Panc1 (cell line): ENCODE measurements around the gene ITPR3. TPM values are rescaled to one million over a fixed set of nuclear protein-coding genes. Genes with fewer than 3 reads are reported as not detected.

ENCODE experiments used
- ATAC-seq: fragments of 200-7000 bp; cut with Tn5 transposase; 2 replicates; pipeline ENCODE4 v1.9.1; 2020; ENCODE audit warnings: mild to moderate bottlenecking, moderate library complexity
- BruUV-seq: library from RNA; stranded (reverse); fragments of 400-500 nt; replicated peaks from 2 replicates; lab custom pipeline; 2021; lab: Mats Ljungman, UMichigan
- CTCF ChIA-PET: fragments of 300-600 bp; sonication (Branson Sonifier 250); formaldehyde crosslinking; loops from one replicate; lab custom pipeline; 2022; ENCODE audit warnings: antibody characterized with exemption; lab: Charles Lee
- POLR2A ChIA-PET: fragments of 300-600 bp; sonication (Branson Sonifier 250); formaldehyde crosslinking; loops from one replicate; lab custom pipeline; 2022; ENCODE audit warnings: antibody characterized with exemption; lab: Charles Lee
- DNase-seq: peaks from one replicate; pipeline ENCODE4 v3.0.0-alpha.2; 2010; ENCODE audit warnings: low read depth, low spot score
- H3K27ac ChIP-seq: 2 replicates; pipeline ENCODE4 v1.5.1; 2011; ENCODE audit warnings: mild to moderate bottlenecking, low read length, inconsistent platforms
- H3K27me3 ChIP-seq: fragments of 200-500 bp; sonication (Bioruptor generic); 2 replicates; pipeline ENCODE4 v1.6.0; 2014; ENCODE audit warnings: low read length, inconsistent platforms; ENCODE audit not compliant: control insufficient read depth, insufficient read depth
- H3K36me3 ChIP-seq: fragments of 200-500 bp; sonication (Bioruptor generic); 2 replicates; pipeline ENCODE4 v1.5.1; 2014; ENCODE audit warnings: inconsistent platforms, mild to moderate bottlenecking, low read length, moderate library complexity; ENCODE audit not compliant: control insufficient read depth, insufficient read depth
- H3K4me1 ChIP-seq: 2 replicates; pipeline ENCODE4 v1.5.1; 2011; ENCODE audit warnings: inconsistent platforms, mild to moderate bottlenecking, low read length, moderate library complexity; ENCODE audit not compliant: control insufficient read depth, insufficient read depth
- H3K4me3 ChIP-seq, 2 experiments: 2 replicates each; pipeline ENCODE4 v1.5.1; 2011 to 2012; ENCODE audit warnings: low read depth in 2 of 2, low read length in 2 of 2, mild to moderate bottlenecking in 2 of 2, inconsistent platforms in 1 of 2, moderate library complexity in 1 of 2
- H3K9me3 ChIP-seq: fragments of 200-500 bp; sonication (Bioruptor generic); 2 replicates; pipeline ENCODE4 v1.5.1; 2014; ENCODE audit warnings: low read depth, mild to moderate bottlenecking, inconsistent platforms, low read length, moderate library complexity; ENCODE audit not compliant: control insufficient read depth, insufficient read depth
- POLR2AphosphoS5 ChIP-seq: IDR thresholded peaks from 2 replicates; pipeline ENCODE4 v1.6.1; 2012; ENCODE audit warnings: mild to moderate bottlenecking, low read depth, low read length, moderate library complexity
- SIN3A ChIP-seq: IDR thresholded peaks from 2 replicates; pipeline ENCODE4 v1.6.1; 2012; ENCODE audit warnings: low read depth, mild to moderate bottlenecking, low read length, moderate library complexity, borderline replicate concordance; ENCODE audit not compliant: insufficient read depth
- TCF7L2 ChIP-seq: IDR thresholded peaks from 2 replicates; pipeline ENCODE4 v1.6.1; 2011; ENCODE audit warnings: mild to moderate bottlenecking, low read depth, low read length, inconsistent platforms
- in situ Hi-C: cut with HindIII; loops from 2 replicates; pipeline ENCODE4 v1.10.0; 2016; ENCODE audit warnings: low sequenced_read_pairs, low pct_unique_long_range_greater_than_20kb
- intact Hi-C: fragments of 100-400 bp; cut with micrococcal nuclease; formaldehyde crosslinking; loops from one replicate; pipeline ENCODE4 v1.10.0; 2022; ENCODE audit not compliant: unreplicated experiment
- total RNA-seq: library from RNA; stranded (reverse); gene quantifications from one replicate; pipeline ENCODE4 v1.2.1, GENCODE V29; 2021; ENCODE audit not compliant: unreplicated experiment
- TF ChIP-seq, protein P1 (sequence below): fragments of 450-650 bp; IDR thresholded peaks from 2 replicates; pipeline ENCODE4 v1.5.1; 2017; ENCODE audit warnings: mild to moderate bottlenecking
- TF ChIP-seq, protein P2 (sequence below), 2 experiments: IDR thresholded peaks; 2 replicates each; pipeline ENCODE4 v1.6.1; 2011 to 2012; ENCODE audit warnings: low read depth in 2 of 2, control low read depth in 1 of 2, low read length in 1 of 2, mild to moderate bottlenecking in 1 of 2, moderate library complexity in 1 of 2; ENCODE audit not compliant: insufficient read depth in 1 of 2

ITPR3 gene
- total RNA-seq, 1 experiment from 2014 or later, result 65.8 TPM

DNA sequence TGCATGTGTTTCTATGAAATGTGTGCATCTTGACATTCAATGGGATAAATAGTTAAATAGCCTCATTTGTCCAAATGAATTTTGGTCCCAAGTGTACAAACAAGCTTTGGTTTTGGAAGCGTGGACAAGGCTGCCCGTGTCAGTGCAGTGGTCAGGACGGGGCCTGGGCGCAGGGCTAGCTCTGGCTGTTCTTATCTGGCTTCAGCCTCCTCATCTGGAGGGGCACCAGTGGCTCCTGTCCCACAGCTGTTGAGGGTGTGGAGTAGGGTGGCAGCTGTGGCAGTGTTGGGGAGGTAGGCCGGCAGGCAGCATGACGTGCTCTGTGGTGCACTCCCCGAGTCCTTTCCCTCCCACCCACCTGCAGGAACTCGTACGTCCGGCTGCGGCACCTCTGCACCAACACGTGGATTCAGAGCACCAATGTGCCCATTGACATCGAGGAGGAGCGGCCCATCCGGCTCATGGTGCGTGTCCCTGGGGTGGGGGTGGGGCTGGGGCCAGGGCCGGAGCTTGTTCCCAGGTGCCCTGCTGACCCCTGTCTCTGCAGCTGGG lies 43.5 kb downstream of the ITPR3 start:
- Histone ChIP-seq H3K9me3 (no peaks in the 10 kb centered on the region), H3K4me1 (no peaks in the 10 kb centered on the region), H3K36me3 (no peaks in the 10 kb centered on the region), H3K27ac (no peak overlapping the region), H3K27me3 (no peaks in the 10 kb centered on the region), H3K4me3 (no peak overlapping the region)
- in situ Hi-C loops, result no loop called here
- TF ChIP-seq, protein P1, sequence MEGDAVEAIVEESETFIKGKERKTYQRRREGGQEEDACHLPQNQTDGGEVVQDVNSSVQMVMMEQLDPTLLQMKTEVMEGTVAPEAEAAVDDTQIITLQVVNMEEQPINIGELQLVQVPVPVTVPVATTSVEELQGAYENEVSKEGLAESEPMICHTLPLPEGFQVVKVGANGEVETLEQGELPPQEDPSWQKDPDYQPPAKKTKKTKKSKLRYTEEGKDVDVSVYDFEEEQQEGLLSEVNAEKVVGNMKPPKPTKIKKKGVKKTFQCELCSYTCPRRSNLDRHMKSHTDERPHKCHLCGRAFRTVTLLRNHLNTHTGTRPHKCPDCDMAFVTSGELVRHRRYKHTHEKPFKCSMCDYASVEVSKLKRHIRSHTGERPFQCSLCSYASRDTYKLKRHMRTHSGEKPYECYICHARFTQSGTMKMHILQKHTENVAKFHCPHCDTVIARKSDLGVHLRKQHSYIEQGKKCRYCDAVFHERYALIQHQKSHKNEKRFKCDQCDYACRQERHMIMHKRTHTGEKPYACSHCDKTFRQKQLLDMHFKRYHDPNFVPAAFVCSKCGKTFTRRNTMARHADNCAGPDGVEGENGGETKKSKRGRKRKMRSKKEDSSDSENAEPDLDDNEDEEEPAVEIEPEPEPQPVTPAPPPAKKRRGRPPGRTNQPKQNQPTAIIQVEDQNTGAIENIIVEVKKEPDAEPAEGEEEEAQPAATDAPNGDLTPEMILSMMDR, result no peak
- TF ChIP-seq, protein P2, sequence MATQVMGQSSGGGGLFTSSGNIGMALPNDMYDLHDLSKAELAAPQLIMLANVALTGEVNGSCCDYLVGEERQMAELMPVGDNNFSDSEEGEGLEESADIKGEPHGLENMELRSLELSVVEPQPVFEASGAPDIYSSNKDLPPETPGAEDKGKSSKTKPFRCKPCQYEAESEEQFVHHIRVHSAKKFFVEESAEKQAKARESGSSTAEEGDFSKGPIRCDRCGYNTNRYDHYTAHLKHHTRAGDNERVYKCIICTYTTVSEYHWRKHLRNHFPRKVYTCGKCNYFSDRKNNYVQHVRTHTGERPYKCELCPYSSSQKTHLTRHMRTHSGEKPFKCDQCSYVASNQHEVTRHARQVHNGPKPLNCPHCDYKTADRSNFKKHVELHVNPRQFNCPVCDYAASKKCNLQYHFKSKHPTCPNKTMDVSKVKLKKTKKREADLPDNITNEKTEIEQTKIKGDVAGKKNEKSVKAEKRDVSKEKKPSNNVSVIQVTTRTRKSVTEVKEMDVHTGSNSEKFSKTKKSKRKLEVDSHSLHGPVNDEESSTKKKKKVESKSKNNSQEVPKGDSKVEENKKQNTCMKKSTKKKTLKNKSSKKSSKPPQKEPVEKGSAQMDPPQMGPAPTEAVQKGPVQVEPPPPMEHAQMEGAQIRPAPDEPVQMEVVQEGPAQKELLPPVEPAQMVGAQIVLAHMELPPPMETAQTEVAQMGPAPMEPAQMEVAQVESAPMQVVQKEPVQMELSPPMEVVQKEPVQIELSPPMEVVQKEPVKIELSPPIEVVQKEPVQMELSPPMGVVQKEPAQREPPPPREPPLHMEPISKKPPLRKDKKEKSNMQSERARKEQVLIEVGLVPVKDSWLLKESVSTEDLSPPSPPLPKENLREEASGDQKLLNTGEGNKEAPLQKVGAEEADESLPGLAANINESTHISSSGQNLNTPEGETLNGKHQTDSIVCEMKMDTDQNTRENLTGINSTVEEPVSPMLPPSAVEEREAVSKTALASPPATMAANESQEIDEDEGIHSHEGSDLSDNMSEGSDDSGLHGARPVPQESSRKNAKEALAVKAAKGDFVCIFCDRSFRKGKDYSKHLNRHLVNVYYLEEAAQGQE (IDR thresholded peaks at IDR 0.05; ENCODE audit: insufficient read depth in 1 of 2, low read depth in 2 of 2, low read length in 1 of 2), result no peak
- TF ChIP-seq SIN3A (no peak), POLR2AphosphoS5 (no peak), TCF7L2 (no peak)
- intact Hi-C loops, result no loop called here
- ChIA-PET POLR2A (interaction anchor here (0.5 kb wide), 1 partner anchor 280 kb away, joined by 5 read pairs; no protein-coding TSS in a partner anchor), CTCF (no interaction called here)
- no peak for ATAC-seq
- BruUV-seq, result no TSS peak
- no peak for DNase-seq

DNA sequence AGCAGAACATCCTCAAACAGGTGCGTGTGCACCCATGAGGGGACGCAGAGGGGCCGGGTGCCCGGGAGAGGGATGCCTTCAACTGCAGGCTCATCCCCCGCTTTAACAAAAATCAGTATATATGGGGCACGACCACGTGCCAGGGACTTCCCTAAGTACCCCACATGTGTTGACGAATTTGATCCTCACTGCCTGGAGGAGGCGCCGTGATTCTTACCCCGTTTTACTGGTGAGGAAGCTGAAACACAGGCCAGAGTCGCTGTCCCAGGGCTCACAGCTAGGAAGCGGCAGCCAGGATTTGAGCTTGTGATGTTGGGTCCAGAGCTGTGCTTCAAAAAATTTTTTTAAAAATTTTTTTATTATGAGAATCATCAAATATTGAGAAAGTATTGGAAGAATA lies 44.8 kb downstream of the ITPR3 start:
- Histone ChIP-seq H3K9me3 (no peaks in the 10 kb centered on the region), H3K36me3 (no peaks in the 10 kb centered on the region; the same call in 1 of the 2 replicates), H3K27ac (no peak overlapping the region), H3K4me1 (no peaks in the 10 kb centered on the region), H3K4me3 (no peak overlapping the region), H3K27me3 (no peaks in the 10 kb centered on the region)
- intact Hi-C loops, result no loop called here
- TF ChIP-seq, protein P2 (IDR thresholded peaks at IDR 0.05; ENCODE audit: insufficient read depth in 1 of 2, low read depth in 2 of 2, low read length in 1 of 2), result no peak
- in situ Hi-C loops, result no loop called here
- CTCF ChIA-PET, result no interaction called here
- no peak for DNase-seq
- ATAC-seq, result no peak
- no TSS peak for BruUV-seq
- POLR2A ChIA-PET, result no interaction called here
